Prostate gland (tissue), 2 donors: ENCODE results near the gene GCM1. TPM values are rescaled to one million over a fixed set of nuclear protein-coding genes. Genes with fewer than 3 reads are reported as not detected.

ENCODE experiments used
- DNase-seq: peaks from one replicate; pipeline ENCODE4 v3.0.0-alpha.2; 2019; ENCODE audit warnings: low spot score
- H3K27ac ChIP-seq, 2 donors: fragments of 200-600 bp; sonication (generic); 2 replicates each; pipeline ENCODE4 v1.5.1; 2017 to 2019
- H3K27me3 ChIP-seq: fragments of 200-600 bp; sonication (generic); replicated peaks from 2 replicates; pipeline ENCODE4 v1.5.1; 2019; ENCODE audit not compliant: insufficient read depth
- H3K36me3 ChIP-seq, 2 donors: fragments of 200-600 bp; sonication (generic); 1 replicate in 1 of 2; 2 replicates in 1 of 2; pipeline versions ENCODE4 v1.5.1 to v1.8.1; 2017 to 2019
- H3K4me1 ChIP-seq: fragments of 200-600 bp; sonication (generic); replicated peaks from 2 replicates; pipeline ENCODE4 v1.5.1; 2019
- H3K4me3 ChIP-seq, 2 donors: fragments of 200-600 bp; sonication (generic); 2 replicates each; pipeline ENCODE4 v1.5.1; 2017 to 2019
- H3K9me3 ChIP-seq: fragments of 200-600 bp; sonication (generic); 2 replicates; pipeline ENCODE4 v1.5.1; 2017
- CTCF ChIP-seq, 4 experiments: fragments of 200-600 bp in 2 of 4; fragments of 450-650 bp in 2 of 4; sonication (generic) in 2 of 4; IDR thresholded peaks; 1 replicate in 3 of 4; 2 replicates in 1 of 4; pipeline ENCODE4 v1.5.1; 2016 to 2019; ENCODE audit warnings: antibody characterized with exemption in 4 of 4, mild to moderate bottlenecking in 2 of 4, moderate library complexity in 2 of 4
- POLR2A ChIP-seq: fragments of 450-650 bp; IDR thresholded peaks from one replicate; pipeline ENCODE4 v1.6.1; 2016; ENCODE audit warnings: antibody characterized with exemption, mild to moderate bottlenecking
- POLR2AphosphoS5 ChIP-seq: sonication (generic); formaldehyde crosslinking; IDR thresholded peaks from one replicate; pipeline ENCODE4 v1.6.1; 2017; ENCODE audit warnings: antibody characterized with exemption
- WGBS: methylation state at CpG from one replicate; pipeline ENCODE4 v1.1.5; 2018; 5-methylcytosine and 5-hydroxymethylcytosine counted together
- intact Hi-C: fragments of 100-400 bp; cut with DNase I; formaldehyde crosslinking; loops from one replicate; pipeline ENCODE4 v1.14.2; 2022
- total RNA-seq, 2 donors: library from RNA; depleted of rRNA; stranded (reverse); fragments of >200 nt; gene quantifications; one replicate each; pipeline ENCODE4 v1.1.0, GENCODE V29; 2016

GCM1 gene
- total RNA-seq, 2 donors from 2014 or later, result 0.09 to 0.34 TPM

DNA sequence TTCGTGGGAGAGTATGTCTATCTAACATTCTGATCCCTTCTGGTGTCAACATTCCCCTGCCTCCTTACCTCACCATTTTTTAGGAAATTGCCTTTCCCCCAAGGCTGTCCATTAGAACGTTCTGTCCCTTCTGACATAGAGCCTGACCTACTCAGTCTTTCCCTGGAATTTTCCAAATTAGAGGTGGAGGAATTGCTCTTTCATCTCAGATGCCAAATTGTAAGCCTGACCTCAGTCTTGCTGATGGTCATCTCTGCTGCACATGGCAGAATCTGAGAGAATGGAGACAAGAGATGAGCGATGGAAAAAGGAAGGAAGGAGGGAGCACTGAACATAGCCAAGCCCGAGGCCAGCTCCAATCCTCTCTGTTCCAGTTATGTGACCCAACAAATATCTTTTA is 5.4 kb upstream of the GCM1 start:
- TF ChIP-seq POLR2A (no peak), POLR2AphosphoS5 (no peak), CTCF (IDR thresholded peaks at IDR 0.05) (no peak)
- H3K36me3 ChIP-seq, result no peaks in the 10 kb centered on the region
- H3K4me1 ChIP-seq, result no peaks in the 10 kb centered on the region
- H3K4me3 ChIP-seq, result no peak overlapping the region
- DNase-seq, result no peak
- intact Hi-C loops, result no loop called here
- 85% methylated on average over 4 of the region's 4 CpGs for WGBS
- H3K27me3 ChIP-seq, result no peaks in the 10 kb centered on the region
- H3K27ac ChIP-seq, result no peak overlapping the region
- no peaks in the 10 kb centered on the region for H3K9me3 ChIP-seq

GRCh38 chr6:53152576-53152975 is 3.9 kb upstream of the GCM1 start:
- Histone ChIP-seq H3K27ac (no peak overlapping the region), H3K4me3 (no peak overlapping the region), H3K4me1 (no peaks in the 10 kb centered on the region), H3K9me3 (no peaks in the 10 kb centered on the region), H3K36me3 (no peaks in the 10 kb centered on the region), H3K27me3 (no peaks in the 10 kb centered on the region)
- TF ChIP-seq POLR2A (no peak), CTCF (IDR thresholded peaks at IDR 0.05) (no peak), POLR2AphosphoS5 (no peak)
- no peak for DNase-seq
- WGBS, result 94% methylated on average over 2 of the region's 2 CpGs
- intact Hi-C loops, result no loop called here

DNA sequence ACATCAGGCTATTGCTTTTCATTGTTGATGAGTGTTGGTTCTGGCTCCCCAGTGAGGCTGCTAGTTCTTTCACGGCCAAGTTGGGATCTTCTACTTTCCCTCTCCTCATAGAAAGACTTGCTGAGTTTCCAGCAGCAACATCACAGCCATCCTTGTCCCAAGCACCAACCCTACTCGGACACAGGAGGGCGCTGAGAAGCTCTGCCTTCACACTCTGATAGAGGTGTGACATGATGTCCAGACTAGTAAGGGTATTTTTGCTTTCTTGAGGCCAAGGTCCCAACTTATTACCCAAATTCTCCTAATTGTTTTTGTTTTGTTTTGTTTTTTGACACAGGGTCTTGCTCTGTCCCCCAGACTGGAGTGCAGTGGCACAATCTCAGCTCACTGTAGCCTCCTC is 3.0 kb upstream of the GCM1 start:
- no peak for DNase-seq
- H3K36me3 ChIP-seq, result no peaks in the 10 kb centered on the region
- intact Hi-C loops, result no loop called here
- H3K4me3 ChIP-seq, result no peak overlapping the region
- H3K27me3 ChIP-seq, result no peaks in the 10 kb centered on the region
- TF ChIP-seq CTCF (IDR thresholded peaks at IDR 0.05), result no peak
- no peaks in the 10 kb centered on the region for H3K4me1 ChIP-seq
- no peak overlapping the region for H3K27ac ChIP-seq
- H3K9me3 ChIP-seq, result no peaks in the 10 kb centered on the region
- 47% methylated on average over 3 of the region's 3 CpGs for WGBS

DNA sequence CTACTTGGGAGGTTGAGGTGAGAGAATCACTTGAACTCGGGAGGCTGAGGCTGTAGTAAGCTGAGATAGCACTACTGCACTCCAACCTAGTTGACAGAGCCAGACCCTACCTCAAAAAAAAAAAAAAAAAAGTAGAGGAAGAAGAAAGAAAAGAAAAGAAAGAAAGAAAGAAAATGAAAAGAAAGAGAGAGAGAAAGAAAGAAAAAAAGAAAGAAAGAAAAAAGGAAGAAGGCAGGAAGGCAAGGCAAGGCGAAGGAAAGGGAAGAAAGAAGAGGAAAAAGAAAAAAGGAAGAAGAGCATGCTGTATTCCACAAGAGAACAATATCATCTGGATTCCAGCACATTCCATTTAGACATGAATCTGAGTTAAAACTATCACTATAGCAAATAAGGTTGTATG is 3.8 kb downstream of the GCM1 start:
- WGBS, result 95% methylated on average over 2 of the region's 2 CpGs

DNA sequence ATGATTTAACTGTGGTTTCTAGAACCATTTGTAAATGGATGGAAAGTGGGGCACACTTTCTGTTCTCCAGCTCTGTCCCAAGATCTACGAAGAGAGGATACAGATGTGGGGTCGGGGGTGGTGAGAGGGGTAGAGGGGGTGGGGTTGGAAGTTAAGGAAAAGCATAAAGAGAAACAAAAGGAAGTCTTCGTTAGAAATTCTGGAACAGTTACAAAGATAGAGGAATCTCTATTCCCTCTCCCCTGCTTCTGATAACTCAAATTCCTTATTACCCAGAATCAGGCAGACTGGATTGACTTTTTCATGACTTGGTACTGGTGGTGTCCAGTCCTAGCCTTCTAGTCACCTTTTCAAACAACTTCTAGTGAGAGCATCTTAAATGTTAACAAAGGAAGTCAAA is 4.9 kb downstream of the GCM1 start:
- Histone ChIP-seq H3K4me3 (no peak overlapping the region), H3K27me3 (no peaks in the 10 kb centered on the region), H3K9me3 (no peaks in the 10 kb centered on the region), H3K27ac (no peak overlapping the region), H3K36me3 (no peaks in the 10 kb centered on the region), H3K4me1 (no peaks in the 10 kb centered on the region)
- WGBS, result 71% methylated on average over 3 of the region's 3 CpGs
- TF ChIP-seq POLR2A (no peak), CTCF (IDR thresholded peaks at IDR 0.05) (no peak), POLR2AphosphoS5 (no peak)
- no peak for DNase-seq
- intact Hi-C loops, result no loop called here

More for the DNA sequence above, 3.8 kb downstream of the GCM1 start:
- no peaks in the 10 kb centered on the region for H3K27me3 ChIP-seq
- no peak for DNase-seq
- no peaks in the 10 kb centered on the region for H3K9me3 ChIP-seq
- no peak overlapping the region for H3K4me3 ChIP-seq
- H3K27ac ChIP-seq, result no peak overlapping the region
- H3K4me1 ChIP-seq, result no peaks in the 10 kb centered on the region
- H3K36me3 ChIP-seq, result no peaks in the 10 kb centered on the region
- TF ChIP-seq CTCF (IDR thresholded peaks at IDR 0.05), result no peak
- no peak for TF ChIP-seq POLR2A
- TF ChIP-seq POLR2AphosphoS5, result no peak
- intact Hi-C loops, result no loop called here
